ENCODE measurements around the gene C1QTNF3.

Gene C1QTNF3

DNA sequence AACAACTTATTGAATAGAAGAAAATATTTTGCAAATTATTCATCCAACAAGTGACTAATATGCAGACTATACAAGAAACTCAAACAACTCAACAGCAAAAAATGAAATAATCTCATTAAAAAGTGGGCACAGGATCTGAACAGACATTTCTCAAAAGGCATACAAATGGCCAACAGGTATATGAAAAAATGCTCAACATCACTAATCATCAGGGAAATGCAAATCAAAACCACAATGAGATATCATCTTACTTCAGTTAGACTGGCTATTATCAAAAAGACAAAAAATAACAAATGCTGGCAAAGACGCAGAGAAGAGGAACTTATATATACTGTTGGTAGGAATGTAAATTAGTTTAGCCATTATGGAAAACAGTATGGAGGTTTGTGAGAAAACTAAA, 33.4 kb downstream of the C1QTNF3 start:
- peaks cover 0 to 11% (median 4%) of the 10 kb centered on the region in 11 experiments; a peak in 6 of 22 replicates for H3K36me3 ChIP-seq
- peak overlapping the region in 1 of 10 experiments; percentile 70; a peak in 1 of 20 replicates for H3K4me3 ChIP-seq
- H3K27ac ChIP-seq: peak overlapping the region in 1 of 11 experiments; percentile 78; a peak in 3 of 22 replicates
- no peak for TF ChIP-seq Cebpa-rat (IDR thresholded peaks at IDR 0.05)
- H3K9me3 ChIP-seq (replicated peaks in 1 of 11): no peaks in the 10 kb centered on the region
- H3K4me2 ChIP-seq: peak overlapping the region in 10 of 11 experiments; percentile 67 to 92 (median 84); a peak in 15 of 22 replicates
- H3K9ac ChIP-seq: no peak overlapping the region; a peak in 1 of 22 replicates
- peaks cover 15 to 32% (median 24%) of the 10 kb centered on the region in 10 experiments for H3K4me1 ChIP-seq
- H3K27me3 ChIP-seq: no peaks in the 10 kb centered on the region
- no peaks in the 10 kb centered on the region for H4K20me1 ChIP-seq

DNA sequence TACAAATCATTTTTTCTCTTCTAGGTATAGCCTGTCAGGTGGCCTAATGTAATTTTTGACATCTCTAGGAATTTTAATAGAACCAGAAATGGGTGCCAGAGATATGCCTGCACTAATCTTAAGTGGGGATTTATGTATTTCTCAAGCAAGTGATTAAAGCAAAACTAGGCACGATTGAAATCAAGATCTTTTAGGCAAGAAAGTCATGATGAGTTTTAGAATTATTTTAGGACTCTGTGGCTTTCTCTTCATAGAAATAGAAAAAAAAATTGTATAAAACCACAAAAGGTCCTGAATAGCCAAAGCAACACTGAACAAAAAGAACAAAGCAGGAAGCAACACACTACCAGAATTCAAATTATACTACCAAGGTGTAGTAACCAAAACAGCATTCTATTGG, 34.2 kb downstream of the C1QTNF3 start:
- TF ChIP-seq Cebpa-rat (IDR thresholded peaks at IDR 0.05): no peak
- Histone ChIP-seq H3K4me3 (peak overlapping the region; percentile 63 to 82 (median 71)), H3K4me1 (peaks cover 15 to 32% (median 24%) of the 10 kb centered on the region in 10 experiments), H3K27me3 (no peaks in the 10 kb centered on the region), H3K27ac (peak overlapping the region; percentile 78 to 93 (median 85)), H3K4me2 (peak overlapping the region; percentile 65 to 92 (median 84)), H4K20me1 (no peaks in the 10 kb centered on the region), H3K9me3 (replicated peaks in 1 of 11) (no peaks in the 10 kb centered on the region), H3K36me3 (peaks cover 2 to 19% (median 11%) of the 10 kb centered on the region in 11 experiments; a peak in 19 of 22 replicates), H3K9ac (peak overlapping the region; percentile 74 to 90 (median 87))

DNA sequence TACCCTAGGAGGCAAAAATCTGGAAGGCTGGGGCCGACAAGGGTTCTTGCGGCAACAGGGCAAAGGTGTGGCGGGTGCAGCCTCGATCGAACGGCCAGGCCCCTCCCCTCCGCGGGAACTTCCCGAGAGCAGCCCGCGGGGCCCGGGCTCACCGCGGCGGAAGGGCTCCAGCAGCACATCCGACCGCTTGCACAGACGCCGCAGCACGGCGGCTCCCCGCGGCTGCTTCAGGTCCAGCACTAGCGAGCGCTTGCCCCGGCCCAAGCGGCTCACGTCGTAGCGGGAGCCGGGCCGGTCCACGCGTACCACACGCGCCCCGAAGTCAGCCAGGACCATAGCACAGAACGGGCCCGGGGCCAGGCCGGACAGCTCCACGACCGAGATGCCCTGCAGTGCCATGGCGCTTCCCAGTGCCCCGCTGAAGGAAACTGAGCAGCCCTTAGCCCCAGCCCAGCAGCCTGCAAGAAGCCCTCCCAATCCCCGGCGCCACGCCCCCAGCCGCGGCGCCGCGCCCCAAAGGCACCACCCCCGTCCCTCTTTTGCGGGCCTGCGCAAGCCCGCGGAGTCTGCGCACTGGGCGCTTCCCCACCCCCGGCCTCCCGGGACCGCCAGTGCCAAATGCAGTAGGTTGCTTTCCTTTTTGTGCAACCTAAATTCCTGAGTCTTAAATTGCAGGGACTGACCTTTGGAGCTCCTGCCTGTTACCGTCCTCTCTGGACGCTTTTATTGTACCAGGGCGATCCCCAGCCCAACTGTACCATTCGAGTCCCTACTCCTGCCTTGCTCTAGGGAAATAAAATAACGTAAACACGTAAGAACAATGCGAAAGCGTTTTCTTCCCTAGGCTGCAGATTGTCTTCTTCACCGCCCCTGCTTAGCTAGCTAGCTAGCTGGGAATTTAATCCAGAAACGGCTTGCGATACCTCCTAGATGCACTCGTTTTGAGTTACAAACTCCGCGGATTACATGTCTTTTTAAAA, 35.1 kb downstream of the C1QTNF3 start, which contains the start of gene AMACR:
Gene AMACR (minus strand): TSS at position 430 of the 980 bp plus-strand sequence. CDS start 31 bp downstream, at position 399.
- Histone ChIP-seq H3K27ac (peak within 1 kb of the TSS; percentile 78 to 93 (median 85)), H3K4me1 (peaks cover 15 to 32% (median 24%) of the 10 kb centered on the region in 10 experiments)

DNA sequence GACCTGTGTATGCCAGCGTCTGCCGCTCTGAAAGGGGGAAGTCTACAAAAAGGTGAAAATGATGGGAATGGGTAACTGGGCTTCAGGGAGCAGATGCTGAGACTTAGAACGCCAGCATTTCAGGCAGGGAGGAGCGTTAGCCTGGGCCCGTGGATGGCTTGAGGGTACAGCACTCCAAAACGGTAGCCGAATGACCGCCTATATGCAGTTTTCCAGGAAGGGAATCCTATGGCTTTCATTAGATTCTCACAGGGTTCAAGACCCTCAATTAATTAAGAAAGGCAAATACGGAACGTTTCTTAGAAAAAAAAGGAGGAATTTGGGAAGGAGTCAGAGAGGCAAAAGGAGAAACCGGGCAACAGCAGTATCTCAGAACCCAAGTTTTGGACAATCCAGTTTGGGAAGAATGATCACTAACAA, 35.8 kb downstream of the C1QTNF3 start:
- Histone ChIP-seq H3K4me1 (peaks cover 15 to 32% (median 24%) of the 10 kb centered on the region in 10 experiments), H3K36me3 (peaks cover 12 to 35% (median 26%) of the 10 kb centered on the region in 11 experiments), H3K4me3 (peak overlapping the region; percentile 63 to 82 (median 71)), H3K4me2 (peak overlapping the region; percentile 81 to 96 (median 92)), H4K20me1 (no peaks in the 10 kb centered on the region), H3K27me3 (no peaks in the 10 kb centered on the region), H3K9ac (peak overlapping the region; percentile 74 to 90 (median 87)), H3K9me3 (replicated peaks in 1 of 11) (no peaks in the 10 kb centered on the region), H3K27ac (peak overlapping the region; percentile 30 to 93 (median 85))
- TF ChIP-seq Cebpa-rat (IDR thresholded peaks at IDR 0.05): no peak

More for the DNA sequence above, 35.1 kb downstream of the C1QTNF3 start, which contains the start of gene AMACR:
- no peaks in the 10 kb centered on the region for H4K20me1 ChIP-seq
- peak within 1 kb of the TSS; percentile 74 to 90 (median 87) for H3K9ac ChIP-seq
- H3K9me3 ChIP-seq (replicated peaks in 1 of 11): no peaks in the 10 kb centered on the region
- 0 out of 22 replicates have a peak, but pooled peaks of 2 of the 11 experiments have one; percentile 38 to 39 for TF ChIP-seq Cebpa-rat (IDR thresholded peaks at IDR 0.05)
- no peaks in the 10 kb centered on the region for H3K27me3 ChIP-seq
- H3K4me2 ChIP-seq: peak within 1 kb of the TSS; percentile 81 to 96 (median 92)
- H3K4me3 ChIP-seq: peak within 1 kb of the TSS; percentile 63 to 82 (median 71)
- peaks cover 11 to 28% (median 19%) of the 10 kb centered on the region in 11 experiments for H3K36me3 ChIP-seq

DNA sequence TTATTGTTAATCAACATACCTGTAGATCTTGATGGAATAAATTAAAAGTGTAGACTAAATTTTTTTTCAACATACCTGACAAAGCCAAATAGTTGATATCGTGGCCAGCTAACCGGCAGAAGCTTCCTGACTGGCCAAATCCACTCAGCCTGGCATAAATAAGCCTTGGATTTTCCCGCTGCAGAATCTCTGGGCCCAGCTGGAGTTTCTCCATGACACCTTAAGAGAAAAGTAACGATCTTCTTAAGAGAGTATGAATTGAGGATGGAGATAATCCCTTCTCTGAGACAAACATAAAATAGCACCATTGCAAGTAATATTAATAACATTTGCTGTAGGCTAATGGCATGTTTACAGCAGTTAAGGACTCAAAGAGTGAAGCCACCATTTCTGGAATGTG, 37.3 kb downstream of the C1QTNF3 start:
- Histone ChIP-seq H3K9ac (no peak overlapping the region), H3K27me3 (no peaks in the 10 kb centered on the region), H3K9me3 (replicated peaks in 1 of 11) (no peaks in the 10 kb centered on the region), H3K27ac (no peak overlapping the region), H3K4me3 (no peak overlapping the region), H3K4me1 (peaks cover 15 to 32% (median 24%) of the 10 kb centered on the region in 10 experiments), H4K20me1 (no peaks in the 10 kb centered on the region), H3K4me2 (no peak overlapping the region), H3K36me3 (peaks cover 12 to 36% (median 26%) of the 10 kb centered on the region in 11 experiments)
- no peak for TF ChIP-seq Cebpa-rat (IDR thresholded peaks at IDR 0.05)

DNA sequence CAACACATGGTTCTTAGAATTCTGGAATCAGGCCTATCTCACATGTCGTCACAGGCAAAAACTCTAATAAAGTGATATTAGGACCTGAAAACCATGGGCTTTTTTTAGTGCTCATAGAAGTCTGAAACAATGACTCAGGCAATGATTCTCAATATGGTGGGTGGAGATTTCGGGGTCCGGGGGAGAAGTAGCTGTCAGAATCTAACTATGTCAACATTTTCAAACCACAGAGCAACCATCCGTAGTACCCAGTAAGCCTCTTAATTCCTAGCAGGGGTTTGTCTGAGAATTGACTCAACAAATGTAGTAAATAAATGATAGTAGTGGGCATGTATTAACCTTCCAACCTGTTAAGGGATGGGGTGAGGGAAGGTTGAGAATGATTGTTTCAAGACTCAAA, 37.8 kb downstream of the C1QTNF3 start:
- Histone ChIP-seq H3K4me1 (peaks cover 15 to 30% (median 24%) of the 10 kb centered on the region in 10 experiments), H3K4me2 (no peak overlapping the region), H4K20me1 (no peaks in the 10 kb centered on the region), H3K27ac (no peak overlapping the region), H3K27me3 (no peaks in the 10 kb centered on the region), H3K36me3 (peaks cover 12 to 37% (median 28%) of the 10 kb centered on the region in 11 experiments), H3K4me3 (no peak overlapping the region), H3K9ac (no peak overlapping the region), H3K9me3 (replicated peaks in 1 of 11) (no peaks in the 10 kb centered on the region)
- no peak for TF ChIP-seq Cebpa-rat (IDR thresholded peaks at IDR 0.05)

DNA sequence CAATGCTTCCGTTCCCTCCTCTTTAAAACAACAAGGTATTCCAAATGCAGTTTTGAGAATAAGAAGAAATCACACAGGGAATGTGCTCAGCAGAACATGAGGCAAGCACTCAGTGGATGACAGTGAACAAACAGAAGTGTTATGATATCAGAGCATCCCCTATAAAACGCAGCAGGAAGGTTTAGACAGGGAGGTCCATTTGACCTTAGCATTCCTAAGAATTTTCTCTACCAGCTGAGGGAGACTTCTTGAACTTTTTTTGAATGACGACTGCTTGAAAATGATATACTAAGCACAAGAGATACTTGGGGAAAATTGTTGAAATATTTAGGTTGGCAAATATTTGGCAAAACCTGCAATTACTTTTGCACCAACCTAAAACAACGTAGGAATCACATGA, 39.1 kb downstream of the C1QTNF3 start:
- peaks cover 8 to 17% (median 15%) of the 10 kb centered on the region in 10 experiments for H3K4me1 ChIP-seq
- H3K4me3 ChIP-seq: no peak overlapping the region
- no peak overlapping the region for H3K27ac ChIP-seq
- TF ChIP-seq Cebpa-rat (IDR thresholded peaks at IDR 0.05): no peak
- no peaks in the 10 kb centered on the region for H4K20me1 ChIP-seq
- no peak overlapping the region for H3K4me2 ChIP-seq
- H3K9me3 ChIP-seq (replicated peaks in 1 of 11): no peaks in the 10 kb centered on the region
- H3K9ac ChIP-seq: no peak overlapping the region
- H3K27me3 ChIP-seq: no peaks in the 10 kb centered on the region
- peaks cover 12 to 37% (median 29%) of the 10 kb centered on the region in 11 experiments for H3K36me3 ChIP-seq

DNA sequence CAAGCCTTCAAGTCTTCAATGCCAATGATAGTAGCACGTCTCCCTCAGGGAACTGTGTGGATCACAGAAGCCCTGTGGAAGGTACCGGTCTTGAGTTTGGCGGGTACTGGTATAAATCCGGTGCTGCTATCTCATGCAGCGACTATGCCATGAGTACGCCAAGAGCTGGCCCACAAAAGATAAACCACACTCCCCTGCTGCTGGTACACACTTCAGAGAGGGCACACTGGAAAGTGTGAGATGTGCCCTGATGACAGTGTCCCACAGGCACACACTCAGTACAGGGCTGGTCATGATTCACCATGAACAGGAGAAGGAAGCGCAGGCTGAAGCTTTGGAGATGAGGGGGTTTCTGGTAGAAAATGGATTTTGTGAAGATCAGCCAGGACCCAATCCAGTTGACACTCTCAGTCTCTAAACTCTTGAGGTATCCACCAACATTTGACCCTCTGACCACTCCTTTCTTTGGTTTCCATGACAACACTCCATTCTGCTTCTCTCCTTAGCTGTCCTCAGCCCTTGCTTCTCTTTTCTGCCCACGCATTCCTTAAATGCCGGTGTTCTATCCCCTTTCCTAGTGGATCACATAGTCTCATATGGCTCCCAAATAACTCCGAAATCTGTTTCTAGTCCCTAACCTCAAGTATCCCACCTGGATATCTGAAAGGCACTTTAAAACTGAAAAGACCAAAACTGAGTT, 40.2 kb downstream of the C1QTNF3 start:
- no peak overlapping the region for H3K9ac ChIP-seq
- no peak overlapping the region for H3K4me2 ChIP-seq
- no peaks in the 10 kb centered on the region for H4K20me1 ChIP-seq
- no peaks in the 10 kb centered on the region for H3K27me3 ChIP-seq
- TF ChIP-seq Cebpa-rat (IDR thresholded peaks at IDR 0.05): no peak
- H3K36me3 ChIP-seq: peaks cover 18 to 46% (median 32%) of the 10 kb centered on the region in 11 experiments
- peaks cover 7 to 15% (median 11%) of the 10 kb centered on the region in 10 experiments for H3K4me1 ChIP-seq
- H3K4me3 ChIP-seq: no peak overlapping the region
- H3K9me3 ChIP-seq (replicated peaks in 1 of 11): no peaks in the 10 kb centered on the region
- H3K27ac ChIP-seq: no peak overlapping the region

Data from BLaER1 treated with 17β-estradiol and CSF1 and Interleukin-3, amounts not matched to agents 10 nM and 100 nM (cell line).